ENCODE results near the gene TMEM255A.

The TMEM255A gene

DNA sequence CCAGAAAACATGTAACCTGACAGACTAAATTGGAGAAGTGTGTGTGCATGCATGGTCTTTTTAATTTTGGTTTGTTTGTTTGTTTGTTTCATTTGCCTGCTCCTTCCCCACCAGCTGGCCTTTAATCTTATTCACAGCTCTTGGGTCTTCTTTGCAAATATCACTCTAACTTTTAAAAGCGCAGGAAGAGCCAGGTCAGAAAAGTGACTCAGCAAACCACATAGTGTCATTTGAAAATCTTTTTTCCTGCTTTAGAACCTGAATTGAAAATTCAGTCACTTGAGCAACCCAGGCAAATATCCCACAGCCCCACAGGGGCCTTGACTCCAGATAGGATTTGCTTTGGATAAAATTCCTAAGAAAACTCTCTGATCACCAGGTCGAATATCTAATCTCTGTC, 4.6 kb downstream of the TMEM255A start:
- no peak for DNase-seq

DNA sequence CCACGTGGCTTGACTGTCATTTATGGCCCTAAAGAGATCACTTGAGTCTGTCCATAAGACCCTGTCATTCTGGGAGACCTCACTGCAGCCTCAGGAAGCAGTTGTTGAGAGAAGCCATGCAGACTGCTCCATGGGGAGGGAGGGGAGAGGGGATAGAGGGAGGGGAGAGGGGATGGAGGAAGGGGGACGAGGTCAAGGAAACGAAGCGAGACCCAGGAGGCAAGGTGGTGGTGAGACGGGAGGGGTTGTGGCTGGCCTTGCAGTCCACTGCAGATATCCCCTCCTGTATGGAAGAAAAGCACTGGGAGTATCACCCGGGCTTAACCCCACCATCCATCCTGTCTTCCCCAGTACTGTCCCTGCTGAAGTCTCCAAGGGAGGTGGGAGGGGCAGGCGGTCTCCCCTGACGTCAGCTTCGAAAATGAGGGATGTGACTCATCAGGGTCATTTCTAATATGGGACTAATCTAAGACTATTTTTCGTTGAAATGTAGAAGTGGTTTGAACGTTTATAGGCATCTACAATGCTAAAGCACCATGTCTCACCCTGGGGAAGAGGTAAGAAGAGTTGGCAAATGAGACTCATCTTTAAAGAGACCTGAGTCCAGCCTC, 5.6 kb downstream of the TMEM255A start:
- no peak for DNase-seq

DNA sequence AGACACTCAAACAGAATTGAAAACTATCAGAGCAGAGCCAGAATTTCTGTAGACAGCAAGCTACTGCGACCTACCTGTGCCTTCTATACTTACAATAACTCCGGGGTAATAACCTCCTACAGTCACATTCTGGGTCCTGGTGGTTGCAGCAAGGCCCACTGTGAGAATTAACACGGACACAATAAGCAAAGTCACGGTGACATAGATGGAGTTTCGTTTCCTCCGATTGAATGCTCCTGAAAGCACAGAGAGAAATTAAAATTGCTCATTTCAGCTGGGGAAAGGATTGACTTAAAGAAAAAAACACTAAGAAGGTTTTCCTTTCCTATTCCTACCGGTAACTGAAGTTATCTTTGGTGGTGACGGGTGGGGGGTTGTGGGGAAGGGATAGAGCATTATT, 7.0 kb downstream of the TMEM255A start:
- no peak for DNase-seq

DNA sequence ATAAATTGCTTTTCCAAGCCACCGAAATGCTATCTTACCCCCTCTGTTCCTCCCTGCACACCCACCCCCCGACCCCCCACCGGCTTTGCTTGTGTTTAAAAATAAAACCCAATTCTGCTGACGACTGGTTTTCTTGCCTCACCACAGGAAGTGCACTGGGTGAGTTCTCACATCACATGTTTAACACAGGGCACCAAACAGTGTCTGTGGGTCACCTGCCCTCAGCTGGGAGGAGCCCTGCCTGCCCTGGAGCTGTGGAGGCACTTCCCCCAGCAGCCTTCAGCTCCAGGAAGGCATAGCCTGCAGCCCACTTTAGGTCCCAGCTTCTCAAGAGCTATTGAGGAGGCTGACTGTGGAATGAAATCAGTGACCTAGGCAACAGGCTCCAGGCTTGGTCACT, 8.8 kb downstream of the TMEM255A start:
- peak in 1 of 2 experiments; percentile 25 for DNase-seq

DNA sequence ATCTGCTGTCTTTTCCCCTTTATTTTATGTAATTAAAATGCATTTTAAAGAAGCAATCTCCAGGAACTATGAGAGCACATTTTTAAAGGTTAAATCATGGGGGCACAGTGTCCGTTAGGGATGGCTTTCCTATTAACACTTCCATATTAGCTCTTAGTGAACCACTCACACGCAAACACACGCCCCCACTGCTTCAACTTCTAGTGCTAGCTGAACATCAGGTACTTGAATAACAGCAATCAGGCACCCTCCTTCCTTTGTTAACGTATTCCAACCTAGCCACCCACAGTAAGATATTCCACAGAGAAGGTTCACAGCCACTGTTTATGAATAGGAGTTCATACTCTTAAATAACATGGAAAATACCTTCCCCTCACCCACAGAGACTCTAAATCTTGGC, 9.3 kb downstream of the TMEM255A start:
- no peak for DNase-seq

DNA sequence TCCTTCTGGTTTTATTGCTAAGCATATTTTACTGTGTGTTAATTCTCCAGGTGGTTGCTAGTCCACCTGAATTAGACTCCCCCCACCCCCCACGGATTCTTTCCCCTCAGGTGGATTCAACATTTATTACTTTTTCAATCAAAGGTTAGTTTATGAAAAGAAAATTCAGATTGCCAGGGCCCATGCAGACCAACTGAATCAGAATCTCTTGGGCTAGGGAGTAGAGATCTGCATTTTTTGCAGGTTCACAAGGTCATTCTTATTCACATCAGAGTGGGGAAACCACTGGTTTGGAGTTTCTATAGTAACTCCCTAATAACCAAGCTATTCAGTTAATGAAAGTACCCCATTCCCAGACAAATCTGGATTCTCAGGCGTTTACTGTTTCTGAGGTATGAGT, 9.8 kb downstream of the TMEM255A start:
- DNase-seq: no peak

DNA sequence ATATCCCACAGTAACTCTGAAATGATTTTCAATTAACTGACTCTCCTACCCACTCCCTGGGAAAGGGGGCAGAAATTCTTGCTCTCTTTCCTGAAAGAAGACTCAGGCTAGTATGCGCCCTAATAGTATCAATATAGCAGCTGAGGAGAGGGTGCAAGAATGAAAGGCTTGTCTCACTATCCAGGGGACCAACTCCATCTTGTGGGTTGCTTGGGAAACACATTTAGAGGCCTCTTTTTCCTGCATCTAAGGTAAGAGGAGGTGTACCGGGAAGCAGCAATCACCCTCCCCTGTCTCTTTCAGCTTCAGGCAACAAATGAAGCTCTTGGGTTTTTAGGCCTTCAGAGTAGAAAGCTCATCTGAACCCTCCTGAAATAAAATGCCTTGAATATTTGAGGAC, 11.3 kb downstream of the TMEM255A start:
- DNase-seq: no peak

DNA sequence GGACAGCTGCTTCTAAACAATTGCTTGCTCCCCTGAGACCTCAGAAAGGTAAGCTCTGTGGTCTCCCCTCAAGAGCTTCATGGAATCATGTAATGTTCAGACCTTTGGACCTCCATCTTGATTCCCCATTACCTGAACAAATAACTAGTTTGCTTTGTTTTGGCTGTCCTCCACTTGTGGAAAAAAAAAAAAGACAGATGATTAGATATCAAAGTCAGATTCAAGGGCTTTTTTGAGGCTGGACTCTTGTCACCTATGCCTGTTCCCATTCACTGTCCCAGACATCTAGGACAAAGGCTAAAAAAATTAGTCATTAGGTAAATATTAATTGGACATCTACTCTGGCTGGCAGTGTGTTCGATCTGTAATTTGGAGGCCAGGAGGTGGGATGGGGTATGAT, 13.3 kb downstream of the TMEM255A start:
- no peak for DNase-seq

DNA sequence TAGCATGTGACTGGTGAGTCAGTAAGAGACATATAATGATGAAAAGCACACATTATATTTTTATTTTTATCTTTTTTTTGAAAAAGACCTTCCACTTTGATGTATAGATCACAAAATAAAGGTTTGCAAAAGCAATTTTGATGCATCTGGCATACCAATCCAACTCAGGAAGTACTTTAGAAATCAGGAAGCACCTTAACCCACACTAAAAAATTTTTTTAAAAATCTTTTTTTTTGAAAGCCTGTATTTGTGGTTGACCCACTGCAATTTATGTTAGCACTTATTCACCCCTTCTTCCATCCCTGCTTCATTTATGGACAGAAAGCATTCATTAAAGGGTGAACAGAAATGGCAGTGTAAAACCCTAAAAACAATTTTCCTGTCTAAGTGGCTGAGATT, 16.6 kb downstream of the TMEM255A start:
- no peak for DNase-seq

DNA sequence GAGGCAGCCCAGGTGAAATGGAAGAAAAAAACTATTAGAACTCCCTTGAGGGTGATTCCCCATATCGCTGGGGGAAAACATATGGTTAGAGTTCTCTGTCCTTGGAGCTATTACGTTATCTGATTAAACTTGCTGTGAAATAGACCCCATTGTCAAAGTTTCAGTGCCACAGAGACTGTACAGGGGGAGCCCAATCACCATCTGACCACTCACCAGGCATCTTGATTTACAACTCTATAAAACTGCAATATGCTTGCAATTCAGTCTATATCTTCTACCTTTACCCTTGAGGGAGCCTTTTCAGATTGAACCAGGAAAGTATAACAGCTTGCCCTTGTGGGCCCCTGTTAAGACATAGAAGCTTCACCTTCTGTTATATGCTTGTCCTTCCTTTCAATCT, 18.2 kb downstream of the TMEM255A start:
- no peak for DNase-seq

DNA sequence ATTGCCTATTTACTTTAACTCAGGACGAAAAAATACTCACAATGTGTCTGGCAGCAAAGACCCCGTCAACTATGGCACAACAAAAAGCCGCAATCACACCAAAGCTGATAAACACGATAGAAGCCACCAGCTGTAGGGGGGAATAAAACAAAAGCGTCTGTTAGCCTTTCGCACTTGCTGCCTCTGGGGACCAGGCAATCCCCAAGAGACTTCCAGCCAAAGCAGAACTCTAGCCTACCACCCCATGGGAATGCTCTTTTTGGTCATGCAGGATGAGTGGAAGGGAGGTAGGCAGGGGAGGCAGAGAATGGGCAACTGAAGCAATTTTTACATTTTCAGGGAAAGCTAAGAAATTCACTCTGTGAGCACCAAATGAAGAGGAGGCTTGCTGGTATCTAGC, 20.1 kb downstream of the TMEM255A start:
- no peak for DNase-seq

DNA sequence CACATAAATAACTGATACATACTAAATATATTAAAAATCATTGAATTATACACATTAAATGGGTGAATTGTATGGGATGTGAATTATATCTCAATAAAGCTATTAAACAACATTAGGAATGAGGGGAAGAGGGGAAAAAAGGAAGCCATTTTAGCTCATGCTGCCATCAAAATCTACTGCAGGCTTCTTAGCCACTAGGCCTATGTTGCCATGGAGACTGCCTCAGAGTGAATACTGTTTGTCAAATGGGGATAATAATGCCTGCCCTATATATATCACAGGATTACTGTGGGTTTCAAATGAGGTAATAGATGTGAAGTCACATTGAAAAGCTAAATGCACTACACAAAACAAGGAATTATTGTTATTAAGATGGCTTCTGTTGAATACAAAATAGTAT, 21.2 kb downstream of the TMEM255A start:
- no peak for DNase-seq

DNA sequence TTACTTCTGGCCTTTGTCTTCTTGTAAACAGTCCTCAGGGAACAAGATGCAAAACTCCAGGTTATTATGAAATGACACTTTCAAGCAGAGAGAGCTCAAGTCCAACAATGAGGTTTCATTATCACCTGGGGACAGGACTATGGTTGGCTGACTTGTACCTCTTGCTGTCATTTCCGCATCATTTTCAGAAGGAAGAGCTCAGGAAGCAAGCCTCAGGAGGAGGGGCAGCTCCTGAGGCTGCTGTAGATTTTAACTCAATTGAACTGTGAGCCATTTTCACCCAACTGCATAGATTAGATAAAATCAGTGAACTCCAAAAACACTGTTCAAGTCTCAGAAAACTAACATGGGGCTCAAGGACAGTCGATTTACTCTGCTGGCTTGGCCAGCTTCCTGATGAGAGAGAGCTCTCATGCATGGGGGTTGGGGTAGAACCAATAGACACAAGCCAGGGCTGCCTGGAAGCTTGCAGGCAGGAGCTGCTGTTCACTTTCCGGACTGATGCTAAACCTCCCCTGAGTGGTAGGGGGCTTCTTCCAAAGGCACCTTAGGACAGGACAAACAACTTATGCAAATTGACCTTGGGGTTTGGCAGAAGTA, 23.6 kb downstream of the TMEM255A start:
- no peak for DNase-seq

DNA sequence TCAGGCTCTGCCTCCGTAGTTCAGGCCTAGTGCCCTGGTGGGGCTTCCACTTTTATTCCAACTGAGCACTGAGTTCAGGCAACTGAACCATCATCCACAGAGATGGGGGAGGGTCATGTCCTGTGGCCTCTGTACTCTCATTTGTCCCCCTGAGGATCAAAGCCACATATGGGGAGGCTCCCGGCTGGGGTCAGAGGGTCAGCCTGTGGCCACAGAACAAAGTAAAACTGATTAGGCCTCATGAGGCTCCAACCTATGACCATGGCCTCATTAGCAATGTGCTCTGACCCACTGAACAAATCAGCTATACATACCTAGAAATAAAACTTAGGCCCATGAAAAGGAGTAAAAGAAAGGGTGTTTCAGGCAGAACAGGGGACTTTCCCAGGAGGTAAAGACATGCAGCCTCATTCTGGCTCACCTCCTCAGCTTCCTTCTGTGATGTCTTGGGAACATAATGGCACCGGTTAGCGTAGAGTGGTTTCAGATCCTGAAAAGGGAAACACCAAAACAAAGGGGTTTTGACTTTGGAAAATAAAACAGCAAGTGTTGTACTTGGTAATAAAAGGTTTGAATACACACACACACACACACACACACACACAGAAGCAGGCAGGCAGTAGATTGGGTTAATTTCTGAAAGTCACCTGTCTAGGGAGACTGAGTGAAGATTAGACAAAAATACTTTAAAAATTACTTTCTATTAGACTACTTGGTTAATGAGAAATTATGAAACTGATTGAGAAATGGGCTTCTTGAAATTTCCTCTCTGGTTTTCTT, 24.3 kb downstream of the TMEM255A start:
- no peak for DNase-seq

DNA sequence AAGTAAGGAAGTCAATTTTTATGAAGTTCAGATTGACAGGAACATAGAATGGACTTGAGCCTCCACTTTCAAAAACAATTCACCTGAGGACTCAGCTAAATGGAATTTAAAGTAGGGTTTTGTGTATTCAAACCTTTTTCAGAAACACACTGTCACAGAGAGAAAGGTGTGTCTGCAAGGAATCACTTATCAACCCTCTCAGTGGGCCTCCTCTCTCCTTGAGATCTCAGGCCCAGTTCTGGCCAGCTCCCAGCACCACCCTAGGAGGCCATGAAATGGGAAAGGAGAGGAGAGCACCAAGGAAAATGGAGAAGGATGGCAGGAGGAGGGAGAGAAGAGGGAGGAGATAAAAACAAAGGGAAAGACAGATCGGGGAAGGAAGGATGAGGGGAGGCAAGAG, 28.6 kb downstream of the TMEM255A start:
- DNase-seq: no peak

DNA sequence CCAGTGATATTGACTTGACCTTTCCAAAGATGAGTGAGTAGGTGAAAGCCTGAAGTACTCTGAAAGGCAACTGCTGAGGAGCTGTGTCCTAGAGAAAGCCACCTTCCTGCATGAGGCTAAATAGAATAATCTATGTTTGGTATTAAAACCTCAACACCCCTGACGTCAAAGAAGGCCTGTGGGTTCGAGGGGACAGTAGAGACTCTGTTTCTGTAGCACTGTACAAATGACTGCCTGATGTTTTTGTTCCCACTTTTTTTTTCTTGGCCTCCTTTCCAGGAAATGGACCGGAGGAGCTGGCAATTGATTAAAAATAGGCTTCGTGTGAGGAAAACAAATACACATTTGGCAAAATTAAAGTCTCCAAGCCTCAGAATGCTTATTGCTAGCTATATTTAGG, 29.5 kb downstream of the TMEM255A start:
- DNase-seq: no peak

DNA sequence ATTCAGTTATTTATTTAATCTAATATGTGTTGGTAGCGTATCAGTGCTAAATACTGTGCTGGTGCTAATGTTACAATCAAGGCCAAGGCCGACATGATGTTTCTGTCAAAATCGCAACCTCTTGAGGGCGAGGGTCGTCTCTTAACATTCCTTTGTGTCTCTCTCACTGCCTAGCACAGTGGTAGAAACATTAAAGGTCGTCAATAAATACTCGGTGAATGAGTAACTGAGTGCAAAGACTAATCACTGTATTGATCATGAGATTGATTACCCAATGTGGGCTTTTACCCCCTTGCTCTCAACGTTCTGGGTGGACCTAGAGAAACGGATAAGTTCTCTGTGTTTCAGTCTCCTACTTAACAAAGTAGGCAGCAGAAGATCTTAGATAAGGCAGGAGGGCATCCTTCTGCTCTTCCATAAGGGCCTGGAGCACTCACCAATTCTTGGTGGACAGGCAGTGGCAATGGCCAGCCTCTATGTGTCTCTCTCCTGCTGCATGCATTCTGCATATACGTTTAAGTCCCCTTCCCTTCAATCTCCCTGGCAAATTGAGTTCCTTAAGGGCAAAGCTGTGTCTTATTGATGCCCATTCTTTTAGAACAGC, 30.1 kb downstream of the TMEM255A start:
- DNase-seq: no peak

DNA sequence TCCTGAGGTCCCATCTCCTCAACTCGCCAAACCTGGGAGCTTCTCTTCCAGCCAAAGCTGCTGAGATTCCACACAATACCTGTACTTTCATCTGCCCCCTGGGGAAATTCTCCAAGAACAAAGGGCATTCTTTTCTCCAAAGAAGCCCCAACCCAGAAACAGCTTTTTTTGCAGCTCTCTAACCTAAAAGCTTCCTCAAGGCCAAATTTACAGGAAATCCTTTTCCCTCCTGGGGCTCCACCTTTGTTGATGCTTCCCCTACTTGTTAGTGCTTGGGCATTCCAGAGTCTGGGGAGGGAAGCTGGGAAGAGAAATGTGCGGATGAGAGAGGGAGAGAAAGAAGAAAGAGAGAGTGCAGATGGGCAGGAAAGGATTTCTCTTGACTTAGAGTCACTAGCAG, 36.3 kb downstream of the TMEM255A start:
- no peak for DNase-seq

DNA sequence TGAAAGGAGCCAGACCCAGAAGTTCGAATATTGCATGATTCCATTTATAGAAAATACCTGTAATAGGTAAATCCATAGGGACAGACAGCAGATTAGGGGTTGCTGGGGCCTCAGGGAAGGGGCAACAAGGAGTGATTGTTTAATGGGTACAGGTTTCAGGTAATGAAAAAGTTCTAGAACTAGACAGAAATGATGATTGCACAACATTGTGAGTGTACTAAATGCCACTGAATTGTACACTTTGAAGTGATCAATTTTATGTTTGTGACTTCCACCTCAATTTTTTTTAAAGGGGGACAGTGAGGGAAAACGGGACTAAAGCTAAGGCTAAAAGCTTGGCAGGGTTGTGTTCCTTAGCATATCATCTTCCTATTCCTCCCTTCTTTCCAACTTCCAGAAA, 37.1 kb downstream of the TMEM255A start:
- DNase-seq: no peak

DNA sequence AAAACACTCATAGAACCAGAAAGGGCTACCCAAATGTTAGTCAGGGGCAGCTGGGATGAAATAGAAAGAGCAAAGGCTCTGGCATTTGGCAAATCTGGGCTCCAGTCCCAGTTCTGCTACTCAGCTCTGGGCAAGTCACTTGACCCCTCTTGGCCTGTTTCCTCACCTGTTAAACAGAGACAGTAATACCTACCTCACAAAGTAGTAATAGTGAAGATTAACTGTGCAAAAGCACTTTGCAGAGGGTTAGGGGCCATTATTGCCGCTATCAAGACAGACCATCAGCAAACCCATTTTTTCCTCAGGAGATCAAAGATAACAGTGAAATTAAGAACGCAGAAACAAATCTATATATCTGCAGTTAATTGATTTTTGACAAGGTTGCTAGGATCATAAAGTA, 40.0 kb downstream of the TMEM255A start:
- no peak for DNase-seq

DNA sequence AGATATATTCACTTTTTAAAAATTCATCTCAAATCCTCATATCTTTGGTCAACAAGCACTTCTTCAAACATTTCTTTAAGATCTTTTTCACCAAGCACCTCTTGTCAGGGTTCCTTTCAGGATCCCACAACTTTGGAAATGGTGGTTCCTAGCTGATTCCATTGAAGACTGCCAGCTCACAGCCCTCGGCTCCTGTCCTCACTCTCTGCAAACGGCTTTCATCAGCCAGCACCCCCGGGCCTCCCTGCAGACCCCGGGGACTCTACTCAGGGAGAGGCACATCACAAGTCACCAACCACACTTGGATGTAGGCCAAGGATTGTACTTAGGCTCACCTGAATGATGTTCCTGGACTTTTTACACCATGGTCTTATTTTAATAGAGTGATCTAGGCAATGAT, 40.7 kb downstream of the TMEM255A start:
- DNase-seq: no peak

DNA sequence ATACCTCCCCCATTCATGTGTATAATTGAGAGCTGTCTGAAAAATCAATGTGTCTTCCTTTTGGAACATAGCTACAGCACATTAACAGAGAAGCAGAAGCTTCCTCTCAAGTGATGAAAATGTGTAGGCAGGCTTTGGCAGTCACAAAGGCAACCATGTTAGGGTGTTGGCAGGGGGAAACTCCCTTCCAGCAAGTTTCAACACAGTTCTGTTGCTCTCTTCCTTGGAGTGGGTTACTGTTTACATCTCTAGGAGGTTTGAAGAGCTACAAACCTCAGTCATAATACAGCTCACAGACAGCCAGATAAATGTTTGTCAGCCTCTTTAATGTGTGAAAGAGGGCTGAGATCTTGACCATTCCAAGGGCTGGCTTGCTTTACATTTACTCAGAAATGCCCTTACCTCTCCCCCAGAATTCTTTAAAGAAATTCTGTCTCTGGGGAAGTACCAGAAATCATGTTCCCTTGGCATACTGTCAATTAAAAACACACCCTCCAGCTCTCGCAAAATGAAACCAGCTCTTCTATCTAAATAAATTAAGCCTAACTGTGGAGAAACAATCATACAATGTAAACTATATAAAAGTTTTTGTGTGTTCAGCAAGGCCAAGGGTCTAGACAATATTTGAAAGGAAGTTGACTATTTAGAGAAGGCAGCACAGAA, 41.8 kb downstream of the TMEM255A start:
- no peak for DNase-seq

DNA sequence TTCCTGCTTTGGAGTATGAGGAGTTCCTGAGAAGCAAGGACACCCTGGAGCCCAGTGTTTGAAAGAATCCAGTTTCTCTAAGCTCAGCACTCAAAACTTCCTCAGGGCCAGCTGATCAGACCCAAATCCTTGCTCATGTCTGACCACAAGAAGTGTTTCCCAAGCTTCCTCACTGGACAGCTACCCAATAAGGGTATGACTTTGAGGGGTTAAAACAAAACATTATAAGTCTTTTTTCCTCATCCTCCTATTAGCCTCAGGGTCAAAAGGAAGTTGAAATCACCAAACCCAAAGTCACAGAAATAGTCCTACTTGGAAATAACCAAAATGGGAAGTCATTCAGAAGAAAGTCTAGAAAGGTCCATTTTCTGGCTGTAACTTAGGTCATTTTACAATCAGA, 46.9 kb downstream of the TMEM255A start:
- no peak for DNase-seq

All from stimulated activated CD4-positive, alpha-beta T cell treated with anti-CD3 and anti-CD28 coated beads, Interleukin-4, amount 100 ng/mL, for 4 hours (primary cell).